Naive thymus-derived CD8-positive, alpha-beta T cell (primary cell): ENCODE measurements around the gene RBM45. TPM values are rescaled to one million over a fixed set of nuclear protein-coding genes. Genes with fewer than 3 reads are reported as not detected.
"Not testable (repeated sequence)": the region's sequence is repeated elsewhere in the genome, so short reads cannot be mapped to it uniquely, and the experiment has no call there.

Source experiments
- ATAC-seq, 2 donors: fragments of 150-1000 bp; cut with Tn5 transposase in 1 of 2; sonication (Bioruptor Pico), chemical (Tn5 transposase) in 1 of 2; 1 replicate in 1 of 2; 2 replicates in 1 of 2; pipeline ENCODE4 v1.10.0; 2021; ENCODE audit warnings: mild to moderate bottlenecking in 2 of 2, moderate library complexity in 2 of 2
- POLR2A ChIA-PET: fragments of 350-600 bp; sonication (Branson Sonifier 250); formaldehyde crosslinking; loops from one replicate; lab custom pipeline; 2021; ENCODE audit warnings: antibody characterized with exemption; lab: Charles Lee
- DNase-seq, 10 donors: peaks; one replicate each; pipeline versions ENCODE4 v3.0.0 to v3.0.0-alpha.2; 2020 to 2022
- H3K27ac Mint-ChIP-seq, 10 donors: one replicate each; pipeline ENCODE4 v1.8.0; 2020 to 2022; ENCODE audit warnings: mild to moderate bottlenecking in 10 of 10, mixed read lengths in 10 of 10, moderate library complexity in 4 of 10, inconsistent platforms in 1 of 10
- H3K27me3 Mint-ChIP-seq, 5 donors: one replicate each; pipeline ENCODE4 v1.8.0; 2021 to 2022; ENCODE audit warnings: mixed read lengths in 5 of 5
- H3K36me3 Mint-ChIP-seq, 3 donors: one replicate each; pipeline ENCODE4 v1.8.0; 2020 to 2022; ENCODE audit warnings: mixed read lengths in 3 of 3, mild to moderate bottlenecking in 2 of 3, inconsistent platforms in 1 of 3
- H3K4me1 Mint-ChIP-seq, 4 donors: one replicate each; pipeline ENCODE4 v1.8.0; 2021 to 2022; ENCODE audit warnings: mixed read lengths in 4 of 4
- H3K4me3 Mint-ChIP-seq, 10 donors: one replicate each; pipeline ENCODE4 v1.8.0; 2020 to 2022; ENCODE audit warnings: mild to moderate bottlenecking in 10 of 10, mixed read lengths in 10 of 10, moderate library complexity in 6 of 10, inconsistent platforms in 1 of 10
- H3K9me3 Mint-ChIP-seq, 9 donors: one replicate each; pipeline ENCODE4 v1.8.0; 2020 to 2022; ENCODE audit warnings: mixed read lengths in 9 of 9, mild to moderate bottlenecking in 3 of 9, inconsistent platforms in 1 of 9, moderate library complexity in 1 of 9
- polyA plus RNA-seq, 3 donors: library from polyadenylated mRNA; unstranded; fragments of 300-500 nt; fragmentation: Illumina TruSeq; gene quantifications; one replicate each; pipeline ENCODE4 v1.2.3, GENCODE V29; 2021
- total RNA-seq, 8 experiments: library from RNA in 2 of 8; stranded (reverse) in 2 of 8; gene quantifications; one replicate each; pipeline ENCODE4 v1.2.3 and lab custom pipeline; 2021 to 2026

The RBM45 gene
- total and polyA plus RNA-seq, 5 experiments from 2014 or later, result 8.8 to 18.4 (median 9.9) TPM

- H3K27ac Mint-ChIP-seq, H3K9me3 Mint-ChIP-seq, H3K36me3 Mint-ChIP-seq, H3K4me1 Mint-ChIP-seq, POLR2A ChIA-PET, ATAC-seq, DNase-seq, H3K4me3 Mint-ChIP-seq: not testable (repeated sequence)
- H3K27me3 Mint-ChIP-seq, result peaks cover 16 to 34% (median 22%) of the 10 kb centered on the region in 5 donors
These were observed 33.0 kb upstream of the RBM45 start for GRCh38 chr2:178079279-178079678.

- peaks cover 0 to 6% (median 0%) of the 10 kb centered on the region in 9 donors for H3K9me3 Mint-ChIP-seq
- peaks cover 7 to 21% (median 10%) of the 10 kb centered on the region in 5 donors for H3K27me3 Mint-ChIP-seq
- H3K27ac Mint-ChIP-seq, result no peak overlapping the region
- no peak overlapping the region for H3K4me3 Mint-ChIP-seq
- no peaks in the 10 kb centered on the region for H3K4me1 Mint-ChIP-seq
- no peaks in the 10 kb centered on the region for H3K36me3 Mint-ChIP-seq
- POLR2A ChIA-PET, result no interaction called here
- ATAC-seq (no peak), DNase-seq (no peak)
These were observed 29.7 kb upstream of the RBM45 start for GRCh38 chr2:178082408-178083045.

- Mint-ChIP-seq H3K4me1 (no peaks in the 10 kb centered on the region), H3K4me3 (no peak overlapping the region), H3K9me3 (peaks cover 0 to 6% (median 0%) of the 10 kb centered on the region in 9 donors), H3K27ac (no peak overlapping the region), H3K36me3 (no peaks in the 10 kb centered on the region), H3K27me3 (peaks cover 0 to 17% (median 9%) of the 10 kb centered on the region in 5 donors)
- POLR2A ChIA-PET, result no interaction called here
- DNase-seq (no peak), ATAC-seq (no peak)
These were observed 28.0 kb upstream of the RBM45 start for GRCh38 chr2:178084273-178084672.

GRCh38 chr2:178088774-178089270 lies 23.4 kb upstream of the RBM45 start:
- H3K27me3 Mint-ChIP-seq, result peaks cover 0 to 15% (median 5%) of the 10 kb centered on the region in 5 donors

GRCh38 chr2:178093471-178093870 lies 18.8 kb upstream of the RBM45 start:
- Mint-ChIP-seq H3K27ac (no peak overlapping the region), H3K9me3 (no peaks in the 10 kb centered on the region), H3K4me1 (no peaks in the 10 kb centered on the region), H3K27me3 (peaks cover 0 to 10% (median 7%) of the 10 kb centered on the region in 5 donors), H3K36me3 (no peaks in the 10 kb centered on the region), H3K4me3 (no peak overlapping the region)
- ATAC-seq (no peak), DNase-seq (no peak)
- POLR2A ChIA-PET, result no interaction called here

More at GRCh38 chr2:178088774-178089270, 23.4 kb upstream of the RBM45 start:
- DNase-seq (no peak), ATAC-seq (no peak)
- Mint-ChIP-seq H3K4me1 (no peaks in the 10 kb centered on the region), H3K27ac (no peak overlapping the region), H3K9me3 (no peaks in the 10 kb centered on the region), H3K36me3 (no peaks in the 10 kb centered on the region), H3K4me3 (no peak overlapping the region)
- POLR2A ChIA-PET, result no interaction called here

GRCh38 chr2:178101321-178102079 lies 10.7 kb upstream of the RBM45 start:
- H3K27ac Mint-ChIP-seq, result no peak overlapping the region
- DNase-seq, result no peak
- no peak for ATAC-seq
- H3K9me3 Mint-ChIP-seq, result no peaks in the 10 kb centered on the region
- H3K4me3 Mint-ChIP-seq, result no peak overlapping the region
- POLR2A ChIA-PET, result no interaction called here
- H3K36me3 Mint-ChIP-seq, result no peaks in the 10 kb centered on the region
- peaks cover 0 to 4% (median 2%) of the 10 kb centered on the region in 5 donors for H3K27me3 Mint-ChIP-seq
- no peaks in the 10 kb centered on the region for H3K4me1 Mint-ChIP-seq

GRCh38 chr2:178105566-178105965 lies 6.7 kb upstream of the RBM45 start:
- Mint-ChIP-seq H3K9me3 (no peaks in the 10 kb centered on the region), H3K27me3 (no peaks in the 10 kb centered on the region), H3K27ac (no peak overlapping the region), H3K36me3 (no peaks in the 10 kb centered on the region), H3K4me3 (no peak overlapping the region), H3K4me1 (peaks cover 0 to 5% (median 1%) of the 10 kb centered on the region in 4 donors)
- ATAC-seq, result no peak
- DNase-seq, result no peak
- POLR2A ChIA-PET, result no interaction called here

GRCh38 chr2:178106053-178106452 lies 6.2 kb upstream of the RBM45 start:
- Mint-ChIP-seq H3K27ac (no peak overlapping the region), H3K36me3 (no peaks in the 10 kb centered on the region), H3K27me3 (no peaks in the 10 kb centered on the region), H3K9me3 (no peaks in the 10 kb centered on the region), H3K4me3 (no peak overlapping the region), H3K4me1 (peaks cover 0 to 5% (median 1%) of the 10 kb centered on the region in 4 donors)
- DNase-seq (no peak), ATAC-seq (no peak)
- POLR2A ChIA-PET, result interaction anchor here (0.7 kb wide), 1 partner anchor 302 kb away, joined by 5 read pairs; no protein-coding TSS in a partner anchor

- H3K4me3 Mint-ChIP-seq, result no peak overlapping the region
- peaks cover 10 to 22% (median 14%) of the 10 kb centered on the region in 4 donors for H3K4me1 Mint-ChIP-seq
- H3K9me3 Mint-ChIP-seq, result no peaks in the 10 kb centered on the region
- POLR2A ChIA-PET, result no interaction called here
- H3K36me3 Mint-ChIP-seq, result no peaks in the 10 kb centered on the region
- H3K27ac Mint-ChIP-seq, result no peak overlapping the region
- no peaks in the 10 kb centered on the region for H3K27me3 Mint-ChIP-seq
- ATAC-seq (no peak), DNase-seq (no peak)
These were observed 4.1 kb upstream of the RBM45 start for GRCh38 chr2:178108176-178108575.

- Mint-ChIP-seq H3K9me3 (no peaks in the 10 kb centered on the region), H3K36me3 (no peaks in the 10 kb centered on the region), H3K4me3 (peak overlapping the region in 2 of 10 donors; percentile 55 to 64), H3K27me3 (no peaks in the 10 kb centered on the region), H3K27ac (peak overlapping the region in 3 of 10 donors; percentile 59 to 72 (median 69)), H3K4me1 (peaks cover 12 to 35% (median 29%) of the 10 kb centered on the region in 4 donors)
- ATAC-seq, result no peak
- POLR2A ChIA-PET, result no interaction called here
- peak in 3 of 10 donors; percentile 30 to 43 (median 41) for DNase-seq
These were observed 2.4 kb upstream of the RBM45 start for GRCh38 chr2:178109813-178110212.

GRCh38 chr2:178110681-178111080 lies 1.6 kb upstream of the RBM45 start:
- Mint-ChIP-seq H3K4me1 (peaks cover 12 to 42% (median 37%) of the 10 kb centered on the region in 4 donors), H3K27me3 (no peaks in the 10 kb centered on the region), H3K27ac (no peak overlapping the region), H3K4me3 (no peak overlapping the region), H3K9me3 (no peaks in the 10 kb centered on the region), H3K36me3 (peaks cover 0 to 3% (median 0%) of the 10 kb centered on the region in 3 donors)
- DNase-seq (no peak), ATAC-seq (no peak)
- POLR2A ChIA-PET, result no interaction called here

- no peaks in the 10 kb centered on the region for H3K27me3 Mint-ChIP-seq
- POLR2A ChIA-PET, result no interaction called here
- peaks cover 12 to 42% (median 39%) of the 10 kb centered on the region in 4 donors for H3K4me1 Mint-ChIP-seq
- no peak for DNase-seq
- H3K9me3 Mint-ChIP-seq, result no peaks in the 10 kb centered on the region
- ATAC-seq, result no peak
- H3K36me3 Mint-ChIP-seq, result peaks cover 0 to 7% (median 0%) of the 10 kb centered on the region in 3 donors
- H3K27ac Mint-ChIP-seq, result peak overlapping the region; percentile 66 to 93 (median 89)
- H3K4me3 Mint-ChIP-seq, result peak overlapping the region; percentile 89 to 97 (median 94)
These were observed 494 bp upstream of the RBM45 start for GRCh38 chr2:178111743-178112142.

- Mint-ChIP-seq H3K9me3 (no peaks in the 10 kb centered on the region), H3K36me3 (peaks cover 0 to 24% (median 0%) of the 10 kb centered on the region in 3 donors), H3K4me3 (peak overlapping the region in 8 of 10 donors; percentile 2 to 57 (median 37)), H3K4me1 (peaks cover 16 to 50% (median 46%) of the 10 kb centered on the region in 4 donors), H3K27me3 (no peaks in the 10 kb centered on the region), H3K27ac (peak overlapping the region in 7 of 10 donors; percentile 6 to 84 (median 33))
- POLR2A ChIA-PET, result no interaction called here
- ATAC-seq (no peak), DNase-seq (no peak)
These were observed 2.2 kb downstream of the RBM45 start for GRCh38 chr2:178114462-178114861.
